NCI-H2029 treated with DMSO at 0.1 percent for 48 hours (cell line): ENCODE results near the gene CNTN2.

Experiments
- DNase-seq: peaks from one replicate; lab custom pipeline; 2025; lab: John Stamatoyannopoulos, UW

Gene CNTN2

DNA sequence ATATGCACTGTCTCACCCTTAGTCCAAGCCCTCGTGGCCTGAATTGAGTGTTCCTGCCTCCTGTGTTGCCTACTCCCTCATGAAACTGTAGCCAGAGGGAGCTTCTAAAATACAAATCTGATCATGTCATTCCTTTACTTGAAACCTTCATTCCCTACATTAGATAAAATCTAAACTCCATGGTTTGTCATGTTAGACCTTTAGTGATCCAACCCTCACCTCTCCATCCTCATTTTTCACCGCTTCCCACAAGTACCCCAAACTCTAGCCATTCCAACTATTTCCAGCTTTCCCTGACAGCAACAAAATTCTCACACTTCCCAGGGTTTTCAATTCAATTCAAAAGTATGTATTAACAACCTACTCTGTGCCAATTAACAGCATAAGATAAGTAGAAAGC, 18.3 kb upstream of the CNTN2 start:
- no peak for DNase-seq

DNA sequence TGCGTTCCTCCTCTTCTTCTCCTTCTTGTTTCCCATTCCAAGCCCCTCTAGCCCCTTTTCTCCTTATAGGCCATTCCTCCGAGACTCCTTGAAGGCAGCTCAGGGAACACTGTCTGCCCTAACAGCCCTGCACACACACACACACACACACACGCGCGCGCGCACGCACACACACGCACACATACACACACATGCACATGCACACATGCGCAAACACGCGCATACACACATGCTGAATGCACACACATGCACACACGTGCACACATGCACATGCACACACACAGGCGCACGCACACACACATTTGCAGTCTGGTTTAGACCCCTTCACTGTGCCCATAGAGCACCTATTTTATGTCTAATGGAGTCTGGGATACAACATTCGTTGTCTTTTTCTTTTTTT, 17.8 kb upstream of the CNTN2 start:
- DNase-seq: no peak

DNA sequence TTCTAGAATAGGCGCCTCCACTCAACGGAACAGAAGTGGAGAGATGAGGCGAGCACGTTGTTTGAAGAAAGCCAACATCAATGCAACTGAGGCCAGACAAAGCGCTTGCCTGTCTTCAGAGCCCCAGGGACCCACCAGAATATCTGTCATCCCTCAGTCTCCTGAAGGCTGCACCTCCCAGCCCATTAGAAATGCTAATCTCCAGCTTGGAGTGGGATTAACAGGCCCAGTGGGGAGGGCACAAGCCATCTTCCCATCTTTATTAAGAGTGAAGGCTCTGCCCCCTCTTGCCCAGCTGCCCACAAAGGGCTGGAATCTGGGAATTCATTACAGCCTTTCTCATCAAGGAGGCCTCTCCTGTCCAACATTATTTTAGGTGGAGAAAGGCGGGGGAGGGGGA, 16.8 kb upstream of the CNTN2 start:
- DNase-seq: no peak

DNA sequence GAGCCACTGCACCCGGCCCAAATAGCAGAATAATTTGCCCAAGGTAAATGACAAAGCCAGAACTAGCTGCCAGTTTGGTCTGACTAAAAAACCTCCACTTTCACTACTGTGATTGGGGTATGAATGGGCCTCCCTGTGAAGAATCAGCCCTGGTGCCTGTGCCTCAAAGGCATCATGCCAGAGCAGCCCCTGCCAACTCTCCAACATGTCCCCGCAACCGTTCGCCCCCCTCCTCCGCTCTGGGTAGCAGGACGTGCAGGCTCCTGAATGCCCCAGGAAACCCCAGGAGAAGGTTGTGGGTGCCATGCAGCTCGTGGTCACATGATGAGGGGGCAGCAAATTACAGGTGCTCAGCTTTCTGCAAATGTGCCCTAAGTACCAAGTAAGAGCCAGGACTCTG, 14.6 kb upstream of the CNTN2 start:
- DNase-seq: no peak

DNA sequence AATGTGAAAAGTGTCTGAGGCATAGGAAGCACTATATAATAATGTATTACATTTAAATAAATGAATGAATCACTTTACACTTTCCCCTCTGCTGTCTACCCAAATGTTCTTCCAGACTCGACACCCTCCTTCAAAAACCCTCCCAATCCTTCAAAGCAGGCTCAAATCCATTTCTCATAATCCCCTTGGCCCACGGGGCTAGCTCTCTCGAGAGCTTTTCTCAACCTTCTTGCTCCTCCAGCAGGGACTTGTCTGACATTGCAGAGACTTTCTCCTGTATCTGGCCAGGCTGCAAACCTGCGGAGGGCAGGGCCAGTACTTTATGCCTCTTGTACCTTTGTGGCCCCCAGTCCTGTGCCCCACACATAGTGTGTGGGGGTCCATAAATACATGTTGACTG, 14.1 kb upstream of the CNTN2 start:
- DNase-seq: no peak

DNA sequence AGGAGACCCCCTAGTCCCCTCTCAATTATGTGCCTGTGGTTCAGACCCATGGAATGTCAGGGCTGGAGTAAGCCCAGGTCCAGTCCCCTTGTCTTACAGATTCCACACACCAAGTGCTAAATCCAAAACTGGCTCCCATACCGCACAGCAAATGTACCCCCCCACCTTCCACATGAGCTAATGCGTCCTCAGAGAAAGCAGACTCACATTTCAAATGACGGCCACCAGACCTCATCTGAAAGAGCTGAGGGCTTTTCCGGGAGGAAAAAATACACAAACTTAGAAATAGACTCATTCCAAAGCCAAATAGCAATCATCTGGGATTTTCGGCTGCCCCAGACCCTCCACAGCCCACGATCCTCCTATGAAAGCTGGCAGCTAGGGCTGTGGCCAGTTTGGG, 12.8 kb upstream of the CNTN2 start:
- DNase-seq: no peak

DNA sequence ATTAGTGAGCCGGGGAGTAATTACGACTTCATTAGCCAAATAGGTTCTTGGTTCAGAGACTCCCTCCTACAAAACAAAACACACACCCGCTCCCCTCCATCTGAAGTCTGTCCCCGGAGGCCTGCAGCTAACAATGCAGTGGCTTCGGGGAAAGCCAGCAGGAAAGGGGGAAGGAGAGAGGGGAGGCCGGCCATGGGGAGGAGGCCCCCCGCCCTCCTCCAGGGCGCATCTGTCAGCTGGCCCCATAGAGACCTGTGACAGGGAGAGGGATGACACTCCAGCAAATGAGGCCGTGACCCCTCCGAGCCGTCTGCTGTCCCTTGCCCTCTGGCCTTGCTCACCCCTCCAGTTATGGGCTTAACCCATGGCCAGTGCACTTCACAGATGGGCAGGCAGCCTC, 12.1 kb upstream of the CNTN2 start:
- no peak for DNase-seq

DNA sequence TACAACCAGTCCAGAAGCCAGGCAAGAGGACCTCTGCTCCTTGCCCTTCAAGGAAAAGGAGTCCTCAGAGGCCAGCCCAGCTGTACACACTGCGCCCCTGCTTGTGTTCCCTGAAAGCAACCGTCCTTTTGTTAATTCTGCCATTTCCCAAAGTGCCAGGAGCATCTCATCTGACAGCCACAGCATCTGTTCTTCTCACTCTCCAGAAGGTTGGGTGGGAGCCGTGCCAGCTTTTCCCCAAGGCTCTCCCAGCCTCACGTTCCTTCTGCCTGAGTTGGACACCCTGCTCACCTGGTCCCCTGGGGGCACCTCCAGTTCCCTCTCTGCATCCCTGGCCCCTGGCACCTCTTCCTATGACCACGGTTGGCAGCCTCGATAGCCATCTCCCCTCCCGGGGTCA, 10.5 kb upstream of the CNTN2 start:
- DNase-seq: no peak

DNA sequence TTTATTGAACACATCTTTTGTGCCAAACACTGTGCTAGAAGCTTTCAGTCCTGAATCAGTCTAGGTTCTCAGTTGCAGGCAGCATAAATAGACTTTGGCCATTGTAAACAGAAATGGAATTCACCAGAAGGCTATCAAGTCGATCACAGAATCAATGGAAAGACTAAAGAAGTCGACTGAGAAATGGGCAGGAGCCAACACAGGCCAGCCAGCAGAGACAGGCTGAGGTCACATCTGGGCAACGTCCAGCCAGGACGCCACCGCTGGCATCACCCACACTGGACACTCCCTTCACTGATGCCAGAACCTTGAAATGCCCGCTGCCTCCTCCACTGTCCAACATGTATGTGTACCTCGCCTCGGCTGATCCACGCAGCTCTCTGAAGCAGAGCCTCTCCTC, 5.5 kb upstream of the CNTN2 start:
- no peak for DNase-seq

DNA sequence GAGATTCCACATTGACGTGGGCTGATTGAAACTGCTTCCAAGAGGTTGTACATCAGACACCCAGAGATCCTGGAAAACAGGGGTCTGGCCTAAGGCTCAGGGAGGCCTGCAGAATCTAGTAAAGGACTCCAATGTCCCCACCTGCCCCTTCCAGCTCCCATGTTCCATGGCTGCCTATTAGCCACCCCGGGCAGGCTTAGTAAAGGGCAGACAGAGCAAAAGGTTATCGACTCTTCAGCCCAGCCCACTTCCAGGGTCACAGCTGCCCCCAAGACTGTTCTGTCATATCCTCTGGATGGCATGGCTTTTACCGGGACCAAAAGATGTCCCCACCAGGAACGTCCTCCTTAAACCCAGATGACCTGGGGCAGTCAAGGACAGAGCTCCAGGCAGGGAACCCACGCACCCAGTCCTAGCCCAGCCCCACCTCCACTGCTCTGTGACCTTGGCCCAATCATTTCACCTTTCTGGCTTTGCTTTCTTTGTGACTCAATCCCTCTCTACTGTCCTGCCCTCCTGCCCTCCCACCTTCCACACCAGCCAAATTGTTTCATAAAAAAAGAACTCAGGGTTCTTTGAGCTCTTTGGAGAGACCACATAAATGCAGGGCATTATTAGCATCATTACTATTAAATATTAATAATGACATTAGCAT, 4.8 kb upstream of the CNTN2 start:
- no peak for DNase-seq

DNA sequence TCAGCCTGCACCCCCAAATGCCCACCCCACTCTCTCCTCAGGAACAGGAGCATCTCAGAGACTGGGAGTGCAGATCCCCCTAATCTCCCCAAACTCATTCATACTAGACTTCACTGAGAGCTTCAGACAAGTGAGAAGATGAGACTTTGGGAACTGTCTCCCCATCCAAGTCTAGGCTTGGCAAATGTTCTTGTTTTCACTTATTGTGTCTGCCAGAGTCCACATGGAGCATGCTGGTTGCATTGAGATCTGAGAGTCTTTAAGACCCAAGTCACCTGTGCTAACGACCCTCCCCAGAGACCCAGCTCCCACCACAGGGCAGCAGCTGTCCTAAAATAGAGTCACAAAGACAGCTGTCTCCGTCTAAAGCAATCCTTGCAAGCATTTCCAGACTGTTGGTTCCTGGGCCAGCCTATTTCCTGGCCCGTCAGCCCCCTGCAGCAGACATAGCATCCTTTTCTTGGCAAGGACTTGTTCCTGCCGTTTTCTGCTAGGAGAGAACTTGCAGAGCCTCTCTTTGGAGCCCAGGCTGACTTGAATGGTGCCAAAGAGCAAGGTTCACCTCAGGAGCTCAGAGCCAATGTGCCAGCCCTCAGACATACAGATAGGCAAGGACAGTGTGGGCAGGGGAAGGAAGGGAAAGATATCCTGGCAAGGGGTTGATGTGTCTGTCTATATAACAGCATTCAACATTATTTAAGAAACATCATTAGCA, 1.9 kb upstream of the CNTN2 start:
- DNase-seq: no peak

DNA sequence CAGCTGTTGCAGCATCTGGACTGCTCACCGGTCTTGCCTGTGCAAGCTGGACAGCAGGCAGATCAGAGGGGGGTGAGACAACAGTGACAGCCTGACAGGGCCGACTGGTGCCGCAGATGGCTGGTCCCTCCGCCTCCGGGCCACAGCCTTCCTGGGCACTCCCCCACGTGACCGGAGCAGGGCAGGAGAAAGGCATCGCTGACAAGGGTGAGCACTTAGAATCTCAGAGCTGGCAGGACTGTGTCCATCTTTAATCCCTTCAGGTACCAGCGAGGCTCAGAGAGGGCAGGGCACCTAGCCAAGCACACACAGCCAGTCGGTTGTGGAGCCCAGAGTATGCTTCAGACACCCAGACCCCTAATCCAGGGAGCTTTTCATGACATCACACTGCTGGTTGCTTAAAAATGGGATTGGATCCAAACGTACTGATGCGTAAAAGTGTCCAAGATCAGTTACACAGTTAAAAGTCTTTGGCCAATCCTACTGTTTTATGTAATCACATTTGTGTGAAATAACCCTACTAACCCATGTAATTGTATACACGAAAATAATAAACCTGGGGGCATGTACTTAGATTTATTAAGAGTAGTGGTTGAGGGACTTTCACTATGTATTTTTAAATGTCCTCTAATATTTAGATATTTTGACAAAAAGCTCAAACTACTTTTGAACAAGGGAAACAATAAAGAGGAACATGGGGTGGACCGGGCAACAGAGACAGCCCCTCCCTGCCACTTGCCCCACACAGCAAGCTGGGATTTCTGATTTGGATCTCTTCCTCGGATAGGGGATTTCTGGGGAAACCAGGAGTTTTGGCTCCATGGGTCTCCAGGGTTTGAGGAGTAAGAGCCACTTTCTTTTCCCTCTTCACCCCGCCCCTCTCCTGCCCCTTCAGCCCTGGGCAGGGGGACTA, 758 bp upstream of the CNTN2 start:
- no peak for DNase-seq

DNA sequence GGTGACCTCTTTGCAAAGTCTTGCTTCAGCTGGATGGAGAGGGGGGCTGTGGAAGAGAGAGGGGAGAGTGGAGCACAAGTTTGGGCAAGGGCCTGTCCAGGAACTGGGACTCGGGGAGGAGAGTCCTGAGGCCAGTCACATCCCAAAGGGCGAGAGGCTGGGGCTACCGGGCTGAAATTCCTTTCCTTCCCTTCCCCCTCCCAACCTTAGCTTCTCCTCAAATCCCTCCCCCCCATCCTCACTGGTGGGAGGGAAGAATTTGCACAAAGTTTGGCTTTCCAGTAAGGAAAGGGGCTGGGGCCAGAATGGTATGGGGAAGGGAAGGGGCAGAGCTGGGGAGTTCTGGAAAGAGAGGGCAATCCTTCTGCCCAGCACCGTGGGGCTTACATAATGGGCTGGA, 854 bp downstream of the CNTN2 start:
- DNase-seq: no peak

DNA sequence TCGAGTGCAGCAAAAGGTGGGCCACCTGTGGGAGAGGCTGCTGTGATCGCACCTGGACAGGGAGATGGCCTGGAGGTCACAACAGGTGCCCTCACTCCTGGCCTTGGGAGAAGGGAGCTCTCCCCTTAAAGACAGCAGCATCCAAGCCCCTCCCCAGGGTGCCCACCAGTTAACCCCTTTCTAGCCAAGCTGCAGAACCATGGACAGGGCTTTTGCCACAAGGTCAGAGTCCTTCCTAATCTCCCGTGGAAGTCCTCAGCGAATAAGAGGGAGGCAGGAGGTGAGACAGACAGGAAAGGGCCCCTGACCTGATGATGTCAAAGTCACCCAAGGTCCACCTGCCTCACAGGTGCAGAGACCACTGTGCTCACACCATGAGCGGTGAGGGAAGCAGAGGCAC, 1.7 kb downstream of the CNTN2 start:
- no peak for DNase-seq

DNA sequence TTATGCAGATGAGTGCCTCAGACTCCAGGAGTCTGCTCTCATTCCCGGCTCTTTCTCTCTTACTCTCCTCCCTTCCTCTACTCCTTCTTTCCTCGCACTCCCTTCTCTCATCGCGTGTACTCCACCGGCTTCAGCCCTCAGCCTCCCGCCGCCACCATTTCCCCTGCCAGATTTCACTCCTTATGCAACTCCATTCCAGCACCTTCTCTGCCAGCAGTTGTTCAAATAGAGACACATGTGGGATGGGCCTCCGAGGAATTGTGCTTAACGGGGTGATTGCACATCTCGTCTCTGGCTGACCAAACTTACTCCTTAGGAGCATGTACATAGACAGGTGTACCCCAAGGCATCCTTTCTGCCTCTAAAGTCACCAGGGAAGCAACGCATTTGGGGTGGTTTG, 2.1 kb downstream of the CNTN2 start:
- DNase-seq: no peak

DNA sequence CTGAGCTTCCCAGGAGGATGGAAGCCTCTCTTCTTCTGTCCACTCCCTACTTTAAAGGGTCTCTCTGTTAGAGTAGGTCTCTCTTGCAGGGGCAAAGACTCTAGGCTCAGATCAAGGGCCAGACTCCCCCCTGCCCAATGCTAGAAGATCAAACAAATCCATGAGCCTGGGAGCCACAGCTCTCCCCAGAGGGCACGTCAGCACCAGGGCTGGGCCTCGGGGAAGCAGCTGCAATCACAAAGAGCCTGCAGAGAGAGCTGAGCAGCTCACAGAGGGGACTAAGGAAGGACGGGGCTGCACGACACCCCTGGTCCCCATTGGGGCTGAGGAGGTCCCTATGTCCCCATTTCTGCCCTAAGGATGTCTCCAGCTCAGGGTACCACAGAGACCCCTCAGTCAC, 3.9 kb downstream of the CNTN2 start:
- no peak for DNase-seq

DNA sequence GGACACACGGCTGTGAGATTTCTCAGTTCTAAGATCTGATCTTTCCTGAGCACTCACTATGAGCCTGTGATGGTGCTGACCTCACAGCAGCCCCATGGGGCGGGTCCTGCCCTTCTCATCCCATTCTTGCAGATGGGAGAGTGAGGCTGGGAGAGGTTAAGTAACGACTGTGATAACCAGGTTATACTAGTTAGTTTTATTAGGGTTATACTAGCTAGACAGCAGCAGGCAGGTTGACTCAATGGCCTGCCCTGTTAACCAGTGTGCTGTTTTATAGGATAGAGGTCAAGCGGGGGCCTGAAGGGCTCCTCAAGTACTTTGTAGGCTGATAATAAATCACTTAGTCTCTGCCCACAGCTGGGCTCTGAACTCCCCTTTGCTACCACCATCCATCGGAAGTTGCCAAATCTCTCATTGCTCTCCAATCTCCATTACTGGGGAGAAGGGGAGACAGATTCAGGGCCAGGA, 4.8 kb downstream of the CNTN2 start:
- no peak for DNase-seq

DNA sequence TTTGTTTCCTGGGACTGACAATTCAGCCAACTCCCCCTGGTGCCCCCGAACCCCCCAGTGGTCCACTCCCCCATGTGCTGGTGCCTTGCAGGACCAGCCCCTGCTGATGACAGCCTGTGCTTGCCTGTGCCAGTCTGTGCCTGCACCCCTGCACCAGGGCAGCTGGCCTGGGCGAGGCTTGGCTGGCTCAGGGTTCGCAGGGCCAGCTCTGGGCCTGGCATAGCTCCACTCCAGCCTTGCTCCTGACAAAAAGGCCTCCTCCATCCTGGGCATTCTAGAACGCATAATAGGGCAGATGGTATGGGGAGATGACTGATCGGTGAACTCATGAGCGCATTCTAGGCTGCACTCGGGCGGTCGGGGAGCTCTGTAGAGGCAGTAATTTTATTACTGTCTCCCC, 5.4 kb downstream of the CNTN2 start:
- no peak for DNase-seq

DNA sequence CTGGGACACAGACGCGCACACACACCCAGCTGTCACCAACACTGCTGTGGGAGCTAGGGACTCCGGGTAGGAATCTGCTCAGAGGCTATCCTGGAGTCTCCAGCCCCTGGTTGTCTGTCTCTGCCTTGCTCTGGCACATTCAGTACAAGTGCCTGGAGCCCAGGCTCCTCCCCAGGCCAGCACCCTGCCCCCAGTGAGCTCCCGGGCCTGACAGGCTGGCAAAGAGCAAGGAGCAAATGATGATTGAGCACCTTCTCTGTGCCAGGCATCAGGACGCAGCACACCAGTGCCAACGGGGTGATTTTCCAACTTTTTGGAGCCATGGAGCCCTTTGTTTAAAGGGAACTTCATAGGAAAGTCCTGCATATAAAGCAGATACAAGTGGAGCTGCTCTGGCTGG, 6.5 kb downstream of the CNTN2 start:
- no peak for DNase-seq

DNA sequence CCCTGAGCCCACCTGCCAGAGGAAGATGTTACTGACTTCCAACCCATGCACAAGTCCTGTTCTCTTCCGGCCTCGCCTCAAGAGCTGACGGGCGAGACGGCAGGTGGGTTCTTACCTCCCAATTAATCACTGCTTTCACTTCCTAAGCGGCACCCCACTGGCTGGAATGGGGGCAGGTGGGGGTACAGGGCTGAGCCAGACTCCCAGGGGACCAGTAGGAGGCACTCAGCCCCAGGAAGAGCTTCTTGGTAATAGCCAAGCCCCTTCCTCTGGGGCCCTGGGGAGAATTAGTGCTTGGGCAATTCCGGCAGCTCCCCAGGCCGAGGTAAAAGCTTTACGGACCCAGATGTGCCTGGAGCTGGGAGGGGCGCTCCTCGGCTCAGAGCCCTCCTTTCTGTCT, 9.7 kb downstream of the CNTN2 start:
- DNase-seq: no peak

DNA sequence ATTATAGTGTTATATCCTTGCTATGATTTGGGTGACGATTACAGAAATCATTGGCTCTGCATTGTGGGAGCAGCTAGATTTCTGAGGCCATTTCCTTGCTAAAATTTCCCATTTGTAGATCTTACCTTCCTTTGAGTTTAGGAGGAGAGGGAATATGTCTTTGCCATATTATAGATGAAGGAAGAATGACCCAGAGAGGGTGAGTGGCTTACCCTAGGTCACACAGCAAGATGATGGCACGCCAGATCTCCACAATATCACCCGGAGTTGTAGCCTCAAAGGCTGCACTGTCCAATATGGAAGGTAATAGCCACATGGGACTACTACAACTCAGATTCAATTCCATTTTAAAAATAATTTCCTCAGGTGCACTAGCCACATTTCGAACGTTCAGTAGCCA, 10.3 kb downstream of the CNTN2 start:
- DNase-seq: no peak

DNA sequence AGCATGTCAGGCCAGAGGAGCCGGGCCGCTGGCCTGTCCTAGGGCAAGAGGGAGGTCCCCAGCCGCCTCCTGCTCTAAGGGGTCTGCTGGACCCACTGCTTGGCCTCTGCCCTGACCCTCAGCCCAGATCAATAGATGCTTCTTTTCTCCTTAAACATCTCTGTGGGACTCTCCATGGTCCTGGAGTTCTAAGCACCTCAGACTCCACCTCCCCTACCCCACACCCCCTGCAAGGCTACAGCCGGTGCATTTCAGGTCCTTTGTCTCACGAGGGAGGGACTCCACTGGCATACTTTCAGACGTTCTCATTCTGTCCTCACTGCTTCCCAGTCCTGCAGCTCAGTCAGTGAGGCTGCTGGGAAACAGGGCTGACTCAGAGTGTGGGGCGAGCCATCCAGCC, 11.0 kb downstream of the CNTN2 start:
- no peak for DNase-seq

DNA sequence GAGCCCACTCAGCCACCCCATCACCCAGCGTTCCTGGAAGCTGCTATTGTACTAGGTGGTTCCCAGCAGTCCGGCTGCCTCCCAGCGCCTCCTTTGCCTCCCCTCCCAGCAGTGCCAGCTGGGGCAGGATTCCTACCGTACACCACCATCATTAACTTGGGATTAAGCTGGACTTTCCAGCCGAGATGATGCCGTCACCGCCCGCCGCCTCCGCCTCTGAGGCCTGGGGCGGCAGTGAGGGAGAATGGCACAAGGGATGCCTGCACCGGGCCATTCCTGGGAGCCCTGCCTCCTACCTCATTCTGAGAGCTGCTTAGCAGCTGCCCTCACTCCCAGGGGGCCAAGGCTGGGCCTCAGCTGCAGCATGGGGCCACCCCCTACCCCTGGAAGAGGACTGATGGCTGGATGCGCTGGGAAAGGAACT, 13.2 kb downstream of the CNTN2 start:
- DNase-seq: no peak
